ACC112 (cell line): Measurements from ENCODE around the gene KCNC4.
A peak's percentile ranks its signal among the peaks of the same experiment; 100 is the strongest.

Experiments used
- H2AFZ ChIP-seq: fragments of 200-600 bp; sonication (generic); one replicate; pipeline ENCODE4 v1.6.0; 2017; ENCODE audit warnings: antibody characterized with exemption, low read length; ENCODE audit not compliant: unreplicated experiment
- H3K27ac ChIP-seq: fragments of 200-600 bp; sonication (generic); 2 replicates; pipeline ENCODE4 v1.5.1; 2014; ENCODE audit warnings: low read depth, mild to moderate bottlenecking, antibody characterized with exemption, low read length, moderate library complexity
- H3K27me3 ChIP-seq: fragments of 200-600 bp; sonication (generic); 2 replicates; pipeline ENCODE4 v1.6.1; 2014; ENCODE audit warnings: mild to moderate bottlenecking, antibody characterized with exemption, low read length, moderate library complexity, mixed read lengths; ENCODE audit not compliant: insufficient read depth
- H3K36me3 ChIP-seq: fragments of 200-600 bp; sonication (generic); 2 replicates; pipeline ENCODE4 v1.6.1; 2016; ENCODE audit warnings: mild to moderate bottlenecking, antibody characterized with exemption, low read length, moderate library complexity, mixed read lengths; ENCODE audit not compliant: insufficient read depth
- H3K4me1 ChIP-seq: fragments of 200-600 bp; sonication (generic); one replicate; pipeline ENCODE4 v1.6.1; 2016; ENCODE audit warnings: low read length, mixed read lengths; ENCODE audit not compliant: insufficient read depth, unreplicated experiment, control insufficient read depth
- H3K4me3 ChIP-seq: fragments of 200-600 bp; sonication (generic); 2 replicates; pipeline ENCODE4 v1.5.1; 2014; ENCODE audit warnings: mild to moderate bottlenecking, low read depth, low read length
- H3K79me2 ChIP-seq: fragments of 200-600 bp; sonication (generic); one replicate; pipeline ENCODE4 v1.6.0; 2016; ENCODE audit warnings: low read length; ENCODE audit not compliant: control insufficient read depth, unreplicated experiment, insufficient read depth

KCNC4 gene

GRCh38 chr1:110209715-110210603 lies at the start of gene KCNC4:
Gene KCNC4, plus strand, starts transcription at chr1:110210314. Its CDS starts 1,186 bp downstream, at chr1:110211500.
- Histone ChIP-seq H3K79me2 (no peaks in the 10 kb centered on the region), H3K27ac (no peak within 1 kb of the TSS), H3K27me3 (peaks cover 25% of the 10 kb centered on the region), H3K4me1 (no peaks in the 10 kb centered on the region), H3K36me3 (no peaks in the 10 kb centered on the region), H2AFZ (peak within 1 kb of the TSS; percentile 95), H3K4me3 (peak within 1 kb of the TSS; percentile 84)

GRCh38 chr1:110160538-110161100 lies 49.5 kb upstream of the KCNC4 start:
- Histone ChIP-seq H3K4me1 (no peaks in the 10 kb centered on the region), H3K4me3 (no peak overlapping the region), H2AFZ (no peak overlapping the region), H3K27ac (no peak overlapping the region), H3K27me3 (peaks cover 43% of the 10 kb centered on the region), H3K36me3 (no peaks in the 10 kb centered on the region), H3K79me2 (no peaks in the 10 kb centered on the region)

GRCh38 chr1:110161165-110161564 lies 48.9 kb upstream of the KCNC4 start:
- Histone ChIP-seq H3K4me3 (no peak overlapping the region), H3K36me3 (no peaks in the 10 kb centered on the region), H3K27ac (no peak overlapping the region), H3K79me2 (no peaks in the 10 kb centered on the region), H3K4me1 (no peaks in the 10 kb centered on the region), H3K27me3 (peaks cover 38% of the 10 kb centered on the region), H2AFZ (no peak overlapping the region)

- Histone ChIP-seq H3K79me2 (no peaks in the 10 kb centered on the region), H3K36me3 (no peaks in the 10 kb centered on the region), H3K27me3 (peaks cover 31% of the 10 kb centered on the region), H3K4me1 (no peaks in the 10 kb centered on the region), H3K27ac (no peak overlapping the region), H2AFZ (no peak overlapping the region), H3K4me3 (no peak overlapping the region)
Measured at GRCh38 chr1:110161849-110162248, 48.3 kb upstream of the KCNC4 start.

- Histone ChIP-seq H3K4me3 (no peak overlapping the region), H2AFZ (no peak overlapping the region), H3K4me1 (no peaks in the 10 kb centered on the region), H3K36me3 (no peaks in the 10 kb centered on the region), H3K27ac (no peak overlapping the region), H3K79me2 (no peaks in the 10 kb centered on the region), H3K27me3 (peaks cover 24% of the 10 kb centered on the region)
Measured at GRCh38 chr1:110163591-110163990, 46.5 kb upstream of the KCNC4 start.

- H3K27ac ChIP-seq = no peak overlapping the region
- H3K4me1 ChIP-seq = no peaks in the 10 kb centered on the region
- H3K4me3 ChIP-seq = no peak overlapping the region
- 0 out of 2 replicates have a peak, but pooled peaks cover 13% of the 10 kb centered on the region for H3K27me3 ChIP-seq
- no peaks in the 10 kb centered on the region for H3K36me3 ChIP-seq
- H3K79me2 ChIP-seq = no peaks in the 10 kb centered on the region
- no peak overlapping the region for H2AFZ ChIP-seq
Measured at GRCh38 chr1:110164725-110165350, 45.3 kb upstream of the KCNC4 start.

- no peaks in the 10 kb centered on the region for H3K79me2 ChIP-seq
- H3K27me3 ChIP-seq = 0 out of 2 replicates have a peak, but pooled peaks cover 9% of the 10 kb centered on the region
- H2AFZ ChIP-seq = no peak overlapping the region
- H3K27ac ChIP-seq = no peak overlapping the region
- H3K4me3 ChIP-seq = no peak overlapping the region
- no peaks in the 10 kb centered on the region for H3K36me3 ChIP-seq
- no peaks in the 10 kb centered on the region for H3K4me1 ChIP-seq
Measured at GRCh38 chr1:110165761-110166231, 44.3 kb upstream of the KCNC4 start.

GRCh38 chr1:110166861-110167260 lies 43.3 kb upstream of the KCNC4 start:
- no peak overlapping the region for H2AFZ ChIP-seq
- no peaks in the 10 kb centered on the region for H3K4me1 ChIP-seq

GRCh38 chr1:110170766-110171733 lies 39.1 kb upstream of the KCNC4 start:
- H3K4me1 ChIP-seq = no peaks in the 10 kb centered on the region
- no peak overlapping the region for H2AFZ ChIP-seq
- H3K36me3 ChIP-seq = no peaks in the 10 kb centered on the region
- 0 out of 2 replicates have a peak, but pooled peaks cover 7% of the 10 kb centered on the region for H3K27me3 ChIP-seq
- no peaks in the 10 kb centered on the region for H3K79me2 ChIP-seq
- H3K27ac ChIP-seq = no peak overlapping the region
- no peak overlapping the region for H3K4me3 ChIP-seq

More at GRCh38 chr1:110166861-110167260, 43.3 kb upstream of the KCNC4 start:
- H3K27ac ChIP-seq = no peak overlapping the region
- H3K79me2 ChIP-seq = no peaks in the 10 kb centered on the region
- no peak overlapping the region for H3K4me3 ChIP-seq
- no peaks in the 10 kb centered on the region for H3K36me3 ChIP-seq
- 0 out of 2 replicates have a peak, but pooled peaks cover 8% of the 10 kb centered on the region for H3K27me3 ChIP-seq

GRCh38 chr1:110172001-110172400 lies 38.1 kb upstream of the KCNC4 start:
- Histone ChIP-seq H3K4me1 (no peaks in the 10 kb centered on the region), H3K4me3 (no peak overlapping the region)

More at GRCh38 chr1:110172001-110172400, 38.1 kb upstream of the KCNC4 start:
- H3K27me3 ChIP-seq = 0 out of 2 replicates have a peak, but pooled peaks cover 7% of the 10 kb centered on the region
- H3K27ac ChIP-seq = no peak overlapping the region
- no peaks in the 10 kb centered on the region for H3K79me2 ChIP-seq
- no peak overlapping the region for H2AFZ ChIP-seq
- H3K36me3 ChIP-seq = no peaks in the 10 kb centered on the region
